Measurements from ENCODE around the gene MYO5B.

GRCh38 chr18:50092245-50092805, 102.6 kb downstream of the MYO5B start:
- TF ChIP-seq EZH2phosphoT487 (IDR thresholded peaks at IDR 0.05; ENCODE audit: low read length) (no peak), CTCF (IDR thresholded peaks at IDR 0.05; ENCODE audit: low read length) (no peak), EZH2 (optimal IDR thresholded peaks at IDR 0.05; ENCODE audit: low read depth, low read length) (no peak)
